Measurements from ENCODE around the gene DNAH1. TPM values are rescaled to one million over a fixed set of nuclear protein-coding genes. Genes with fewer than 3 reads are reported as not detected.
"Not testable (repeated sequence)": the region's sequence is repeated elsewhere in the genome, so short reads cannot be mapped to it uniquely, and the experiment has no call there.

Gene DNAH1
- total RNA-seq, 1 donor from 2014 or later = 8.9 TPM

DNA sequence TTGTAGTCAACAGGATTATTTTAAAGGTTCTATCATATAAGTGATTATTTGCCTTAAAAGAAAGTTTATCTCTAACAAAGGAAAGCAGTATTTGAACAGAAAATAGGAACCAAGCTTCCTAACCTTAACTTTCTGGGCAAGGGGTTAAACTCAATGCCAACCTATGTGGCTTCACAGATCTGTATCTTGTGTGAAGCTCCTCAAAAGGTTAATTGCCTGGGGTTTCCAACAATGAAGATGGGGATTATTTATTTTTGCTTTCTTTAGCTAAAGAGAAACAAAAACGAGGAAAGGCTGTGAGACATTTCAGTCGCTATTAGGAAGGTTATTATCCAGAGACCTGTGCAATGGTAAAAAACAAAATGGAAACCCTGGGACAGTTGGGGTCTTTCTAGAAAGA, 36.5 kb upstream of the DNAH1 start:
- DNase-seq = no peak
- peaks cover 7% of the 10 kb centered on the region for H3K4me1 Mint-ChIP-seq (ENCODE audit: low read depth, unreplicated experiment)
- H3K4me3 Mint-ChIP-seq (ENCODE audit: unreplicated experiment) = peak overlapping the region; percentile 65

DNA sequence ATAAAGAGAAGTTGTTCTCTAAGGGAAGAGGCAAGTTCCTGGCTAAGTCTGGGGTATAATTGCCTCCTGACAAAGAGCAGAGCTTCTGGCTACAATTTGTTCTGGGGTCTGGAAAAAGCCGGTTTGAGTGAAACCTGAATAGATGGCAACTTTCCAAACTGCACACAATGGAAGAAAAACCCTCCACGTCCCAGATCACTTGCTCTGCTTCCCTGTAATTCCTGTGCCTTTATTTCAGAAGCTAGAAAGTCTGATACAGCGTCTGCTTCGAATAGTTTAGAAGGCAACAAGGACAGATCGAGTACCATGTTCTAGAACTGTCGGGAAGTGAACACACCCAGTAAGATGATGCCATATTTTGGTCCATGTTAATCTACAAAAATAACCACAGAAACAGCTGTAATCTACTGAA, 36.1 kb upstream of the DNAH1 start:
- TF ChIP-seq, protein P1, sequence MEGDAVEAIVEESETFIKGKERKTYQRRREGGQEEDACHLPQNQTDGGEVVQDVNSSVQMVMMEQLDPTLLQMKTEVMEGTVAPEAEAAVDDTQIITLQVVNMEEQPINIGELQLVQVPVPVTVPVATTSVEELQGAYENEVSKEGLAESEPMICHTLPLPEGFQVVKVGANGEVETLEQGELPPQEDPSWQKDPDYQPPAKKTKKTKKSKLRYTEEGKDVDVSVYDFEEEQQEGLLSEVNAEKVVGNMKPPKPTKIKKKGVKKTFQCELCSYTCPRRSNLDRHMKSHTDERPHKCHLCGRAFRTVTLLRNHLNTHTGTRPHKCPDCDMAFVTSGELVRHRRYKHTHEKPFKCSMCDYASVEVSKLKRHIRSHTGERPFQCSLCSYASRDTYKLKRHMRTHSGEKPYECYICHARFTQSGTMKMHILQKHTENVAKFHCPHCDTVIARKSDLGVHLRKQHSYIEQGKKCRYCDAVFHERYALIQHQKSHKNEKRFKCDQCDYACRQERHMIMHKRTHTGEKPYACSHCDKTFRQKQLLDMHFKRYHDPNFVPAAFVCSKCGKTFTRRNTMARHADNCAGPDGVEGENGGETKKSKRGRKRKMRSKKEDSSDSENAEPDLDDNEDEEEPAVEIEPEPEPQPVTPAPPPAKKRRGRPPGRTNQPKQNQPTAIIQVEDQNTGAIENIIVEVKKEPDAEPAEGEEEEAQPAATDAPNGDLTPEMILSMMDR (IDR thresholded peaks at IDR 0.05; ENCODE audit: partially characterized antibody, unreplicated experiment) = no peak
- H3K9me3 Mint-ChIP-seq (ENCODE audit: unreplicated experiment) = peaks cover 14% of the 10 kb centered on the region
- peaks cover 7% of the 10 kb centered on the region for H3K4me1 Mint-ChIP-seq (ENCODE audit: low read depth, unreplicated experiment)
- H3K4me3 Mint-ChIP-seq (ENCODE audit: unreplicated experiment) = no peak overlapping the region
- no peak for DNase-seq
- H3K27ac Mint-ChIP-seq (ENCODE audit: unreplicated experiment) = no peak overlapping the region
- H3K27me3 Mint-ChIP-seq (ENCODE audit: unreplicated experiment) = peaks cover 10% of the 10 kb centered on the region
- H3K36me3 Mint-ChIP-seq (ENCODE audit: unreplicated experiment) = peaks cover 5% of the 10 kb centered on the region

More for the DNA sequence above, 36.5 kb upstream of the DNAH1 start:
- H3K27ac Mint-ChIP-seq (ENCODE audit: unreplicated experiment) = no peak overlapping the region
- H3K36me3 Mint-ChIP-seq (ENCODE audit: unreplicated experiment) = peaks cover 5% of the 10 kb centered on the region
- H3K9me3 Mint-ChIP-seq (ENCODE audit: unreplicated experiment) = peaks cover 14% of the 10 kb centered on the region
- TF ChIP-seq, protein P1 (IDR thresholded peaks at IDR 0.05; ENCODE audit: partially characterized antibody, unreplicated experiment) = no peak
- peaks cover 10% of the 10 kb centered on the region for H3K27me3 Mint-ChIP-seq (ENCODE audit: unreplicated experiment)

DNA sequence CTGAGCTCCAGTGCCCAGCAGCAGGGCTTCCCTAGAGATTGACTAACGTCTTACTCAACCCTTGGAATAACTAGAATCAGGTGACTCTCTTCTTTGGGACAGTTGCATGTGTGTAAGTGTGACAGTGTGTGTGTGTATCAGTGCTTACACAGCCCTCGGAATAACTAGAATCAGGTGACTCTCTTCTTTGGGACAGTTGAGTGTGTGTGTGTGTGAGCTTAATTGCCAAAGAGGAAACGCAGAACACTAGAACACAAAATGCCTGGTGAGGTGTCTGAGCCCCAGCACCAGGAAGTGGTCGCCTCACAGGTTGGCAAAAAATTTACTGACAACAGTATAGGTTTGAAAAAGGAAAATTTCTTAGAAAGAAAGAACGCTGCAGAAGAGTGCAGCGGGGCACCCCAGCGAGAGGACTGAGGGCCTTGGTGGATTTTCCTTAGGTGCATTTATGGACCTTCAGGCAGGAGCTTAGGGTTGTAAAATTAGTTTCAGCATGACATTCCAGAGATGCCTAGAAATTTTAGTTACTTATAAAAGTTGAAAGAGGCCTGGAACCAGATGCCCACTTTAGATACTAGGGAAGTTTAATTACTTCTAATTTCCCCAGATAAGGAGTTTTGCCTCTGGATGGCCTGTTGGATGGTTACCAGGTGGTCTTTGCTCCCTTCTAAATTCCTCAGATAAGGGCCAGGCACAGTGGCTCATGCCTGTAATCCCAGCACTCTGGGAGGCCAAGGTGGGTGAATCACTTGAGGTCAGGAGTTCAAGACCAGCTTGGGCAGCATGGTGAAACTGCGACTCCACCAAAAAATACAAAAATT, 33.9 kb upstream of the DNAH1 start:
- no peak overlapping the region for H3K27ac Mint-ChIP-seq (ENCODE audit: unreplicated experiment)
- TF ChIP-seq, protein P1 (IDR thresholded peaks at IDR 0.05; ENCODE audit: partially characterized antibody, unreplicated experiment) = no peak
- H3K4me1 Mint-ChIP-seq (ENCODE audit: low read depth, unreplicated experiment) = peaks cover 2% of the 10 kb centered on the region
- H3K27me3 Mint-ChIP-seq (ENCODE audit: unreplicated experiment) = peaks cover 10% of the 10 kb centered on the region
- H3K4me3 Mint-ChIP-seq (ENCODE audit: unreplicated experiment) = no peak overlapping the region
- DNase-seq = no peak
- peaks cover 5% of the 10 kb centered on the region for H3K36me3 Mint-ChIP-seq (ENCODE audit: unreplicated experiment)
- H3K9me3 Mint-ChIP-seq (ENCODE audit: unreplicated experiment) = peaks cover 9% of the 10 kb centered on the region

DNA sequence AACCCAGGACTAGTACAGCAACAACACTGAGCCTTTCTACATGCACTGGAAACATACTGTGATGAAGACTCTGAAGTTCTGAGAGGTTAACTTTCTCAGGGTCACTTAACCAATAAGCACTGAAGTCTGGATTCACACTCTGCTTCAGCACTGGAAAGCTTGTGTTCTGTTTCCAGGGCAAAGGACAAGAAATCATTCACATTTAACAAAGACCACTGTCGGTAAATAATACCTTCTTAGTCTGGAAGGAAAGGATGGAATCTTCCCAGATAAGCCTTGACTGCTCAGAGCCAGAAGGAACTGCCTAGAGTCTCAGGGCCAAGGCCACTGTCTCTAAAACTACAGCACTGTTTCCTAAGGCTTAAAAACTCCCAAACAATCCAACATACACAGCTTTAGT, 32.8 kb upstream of the DNAH1 start:
- TF ChIP-seq, protein P1 (IDR thresholded peaks at IDR 0.05; ENCODE audit: partially characterized antibody, unreplicated experiment) = no peak
- H3K27me3 Mint-ChIP-seq (ENCODE audit: unreplicated experiment) = peaks cover 6% of the 10 kb centered on the region
- no peak overlapping the region for H3K4me3 Mint-ChIP-seq (ENCODE audit: unreplicated experiment)
- no peak overlapping the region for H3K27ac Mint-ChIP-seq (ENCODE audit: unreplicated experiment)
- peaks cover 8% of the 10 kb centered on the region for H3K9me3 Mint-ChIP-seq (ENCODE audit: unreplicated experiment)
- peaks cover 2% of the 10 kb centered on the region for H3K4me1 Mint-ChIP-seq (ENCODE audit: low read depth, unreplicated experiment)
- no peaks in the 10 kb centered on the region for H3K36me3 Mint-ChIP-seq (ENCODE audit: unreplicated experiment)
- no peak for DNase-seq

DNA sequence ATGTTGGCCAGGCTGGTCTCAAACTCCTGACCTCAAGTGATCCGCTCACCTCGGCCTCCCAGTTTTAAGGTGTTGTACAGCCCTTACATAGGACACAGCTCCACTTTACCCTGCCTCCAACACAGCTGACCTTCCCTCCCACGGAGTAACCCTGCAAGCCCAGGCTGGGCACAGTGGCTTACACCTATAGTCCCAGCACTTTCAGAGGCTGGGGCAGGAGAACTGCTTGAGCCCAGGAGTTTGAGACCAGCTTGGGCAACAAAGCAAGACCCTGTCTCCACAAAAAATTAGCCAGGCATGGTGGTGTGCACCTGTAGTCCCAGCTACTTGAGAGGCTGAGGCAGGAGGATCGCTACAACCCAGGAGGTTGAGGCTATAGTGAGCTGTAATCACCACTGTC, 32.1 kb upstream of the DNAH1 start:
- not testable (repeated sequence) for H3K27ac Mint-ChIP-seq (ENCODE audit: unreplicated experiment); H3K4me1 Mint-ChIP-seq (ENCODE audit: low read depth, unreplicated experiment); H3K36me3 Mint-ChIP-seq (ENCODE audit: unreplicated experiment); DNase-seq; H3K4me3 Mint-ChIP-seq (ENCODE audit: unreplicated experiment); H3K27me3 Mint-ChIP-seq (ENCODE audit: unreplicated experiment); H3K9me3 Mint-ChIP-seq (ENCODE audit: unreplicated experiment)

Measured in glutamatergic neuron (in vitro differentiated cells).